Epithelial cell of proximal tubule (primary cell): ENCODE measurements around the gene HSPBAP1. TPM values are rescaled to one million over a fixed set of nuclear protein-coding genes. Genes with fewer than 3 reads are reported as not detected.

Experiments used
- DNase-seq: peaks from one replicate; pipeline ENCODE4 v3.0.0-alpha.2; 2011; ENCODE audit warnings: low read depth
- H3K4me3 ChIP-seq: 2 replicates; pipeline ENCODE4 v1.5.1; 2011; ENCODE audit warnings: low read depth, mild to moderate bottlenecking, low read length
- CTCF ChIP-seq: conservative IDR thresholded peaks from 2 replicates; pipeline ENCODE4 v1.5.1; 2012; ENCODE audit warnings: low read depth, mild to moderate bottlenecking, low read length
- total RNA-seq: library from RNA; depleted of rRNA; stranded (reverse); fragments of >200 nt; gene quantifications from 2 replicates; pipeline ENCODE4 v1.2.3, GENCODE V29; 2015

Gene HSPBAP1
- total RNA-seq, 1 donor from 2014 or later = 5.0 TPM

GRCh38 chr3:122690096-122690495 lies 103.5 kb downstream of the HSPBAP1 start:
- no peak for TF ChIP-seq CTCF

More at GRCh38 chr3:122690096-122690495, 103.5 kb downstream of the HSPBAP1 start:
- H3K4me3 ChIP-seq = no peak overlapping the region
- no peak for DNase-seq

Other genes starting within 250 kb of the HSPBAP1 start
- 12.6 and 16.9 TPM in 2 replicates for gene PARP9, start 229.5 kb downstream of the HSPBAP1 start, total RNA-seq
- gene DTX3L, start 229.5 kb downstream of the HSPBAP1 start, total RNA-seq = 22.8 and 23.9 TPM in 2 replicates
- gene PARP15, start 216.2 kb downstream of the HSPBAP1 start, total RNA-seq = 0.07 TPM in 1 of 2 replicates, not detected in the other
- gene PARP14, start 113.0 kb downstream of the HSPBAP1 start, total RNA-seq = 27.7 and 52.2 TPM in 2 replicates
- gene SLC49A4, start 1.2 kb upstream of the HSPBAP1 start, total RNA-seq = 10.3 and 12.2 TPM in 2 replicates
- not detected in 2 replicates for gene SEMA5B, start 233.9 kb upstream of the HSPBAP1 start, total RNA-seq